ENCODE data around the gene TRIM72. TPM values are rescaled to one million over a fixed set of nuclear protein-coding genes. Genes with fewer than 3 reads are reported as not detected.

The TRIM72 gene
- total and polyA plus RNA-seq, 2 of the 8 experiments (the other 6 are each of a cell fraction or from before 2014, with no cell fraction given): 0.57 to 2.1 TPM

GRCh38 chr16:31199430-31200041 is 14.4 kb upstream of the TRIM72 start:
- Histone ChIP-seq H2BK5ac (ENCODE audit: low read depth, low read length) (no peak overlapping the region), H2BK15ac (ENCODE audit: low read length) (no peak overlapping the region), H3K18ac (ENCODE audit: extremely low read depth, low read length) (no peak overlapping the region), H2BK20ac (ENCODE audit: low read length) (no peak overlapping the region), H3K79me1 (ENCODE audit: low read depth, low read length) (peaks cover 9% of the 10 kb centered on the region), H3K23me2 (ENCODE audit: low read depth, low read length) (peaks cover 15% of the 10 kb centered on the region; the same call in 1 of the 2 replicates), H3K4me3 (ENCODE audit: extremely low read depth in 1 of 4, insufficient read depth in 2 of 4, low read depth in 3 of 4, low read length in 4 of 4) (no peak overlapping the region), H3K4me1 (replicated peaks in 1 of 4; ENCODE audit: control insufficient read depth in 3 of 4, insufficient read depth in 4 of 4, low read length in 3 of 4) (peaks cover 0 to 7% (median 4%) of the 10 kb centered on the region in 4 experiments; a peak in 5 of 7 replicates), H2AK5ac (ENCODE audit: low read depth, low read length) (no peak overlapping the region), H3K9me3 (ENCODE audit: insufficient read depth in 2 of 2, low read depth in 1 of 2, low read length in 1 of 2) (no peaks in the 10 kb centered on the region), H2BK12ac (ENCODE audit: low read depth, low read length) (no peak overlapping the region), H3K36me3 (ENCODE audit: control insufficient read depth in 2 of 4, insufficient read depth in 4 of 4, low read length in 3 of 4) (peaks cover 5 to 21% (median 20%) of the 10 kb centered on the region in 4 experiments), H3K79me2 (ENCODE audit: control insufficient read depth in 1 of 2, insufficient read depth in 2 of 2, low read length in 2 of 2) (0 out of 4 replicates have a peak, but pooled peaks cover 0 to 3% of the 10 kb centered on the region in 2 experiments), H3K27me3 (replicated peaks in 1 of 4; ENCODE audit: control insufficient read depth in 3 of 4, extremely low read depth in 1 of 4, insufficient read depth in 3 of 4, low read length in 3 of 4) (peaks cover 0 to 6% (median 3%) of the 10 kb centered on the region in 4 experiments; a peak in 3 of 7 replicates), H3K4me2 (ENCODE audit: insufficient read depth in 1 of 2, low read depth in 2 of 2, low read length in 2 of 2) (no peak overlapping the region), H3K14ac (ENCODE audit: insufficient read length) (no peak overlapping the region), H4K20me1 (replicated peaks in 1 of 2; ENCODE audit: control insufficient read depth in 1 of 2, insufficient read depth in 2 of 2, low read length in 2 of 2) (peaks cover 4 to 17% of the 10 kb centered on the region in 2 experiments), H3K9ac (replicated peaks in 1 of 4; ENCODE audit: extremely low read depth in 1 of 4, low read depth in 3 of 4, low read length in 3 of 4) (no peak overlapping the region), H3K23ac (ENCODE audit: insufficient read length) (no peak overlapping the region), H4K8ac (ENCODE audit: extremely low read depth, insufficient read depth, low read length) (no peak overlapping the region), H3K56ac (replicated peaks; ENCODE audit: insufficient read length, low read depth, low read length) (no peak overlapping the region), H2AFZ (ENCODE audit: low read length) (no peak overlapping the region), H4K91ac (replicated peaks; ENCODE audit: insufficient read length, low read length) (no peak overlapping the region), H3K4ac (replicated peaks; ENCODE audit: insufficient read length, low read depth, low read length) (no peak overlapping the region), H4K5ac (ENCODE audit: insufficient read length, low read depth, low read length) (no peak overlapping the region), H3K27ac (ENCODE audit: low read depth, low read length) (no peak overlapping the region), H2BK120ac (replicated peaks; ENCODE audit: low read depth, low read length) (no peak overlapping the region)
- TF ChIP-seq, protein P1, sequence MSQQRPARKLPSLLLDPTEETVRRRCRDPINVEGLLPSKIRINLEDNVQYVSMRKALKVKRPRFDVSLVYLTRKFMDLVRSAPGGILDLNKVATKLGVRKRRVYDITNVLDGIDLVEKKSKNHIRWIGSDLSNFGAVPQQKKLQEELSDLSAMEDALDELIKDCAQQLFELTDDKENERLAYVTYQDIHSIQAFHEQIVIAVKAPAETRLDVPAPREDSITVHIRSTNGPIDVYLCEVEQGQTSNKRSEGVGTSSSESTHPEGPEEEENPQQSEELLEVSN (IDR thresholded peaks at IDR 0.05): no peak
- peak; percentile 30 for TF ChIP-seq POLR2AphosphoS5 (IDR thresholded peaks at IDR 0.05; ENCODE audit: low read depth, low read length)
- FAIRE-seq (no peak), DNase-seq (ENCODE audit: low read depth in 1 of 2, low spot score in 2 of 2) (no peak)
- 84% methylated on average over 5 of the region's 5 CpGs; no CpG with 5 or more reads in 1 of the 2 experiments for WGBS, 2 experiments (ENCODE audit: extremely low coverage in 1 of 2, insufficient coverage in 1 of 2, insufficient read length in 1 of 2, insufficient replicate concordance in 2 of 2, low coverage in 1 of 2, low lambda C conversion rate in 2 of 2, missing lambda C conversion rate in 1 of 2)
- ChIA-PET POLR2A (ENCODE audit: partially characterized antibody) (interaction anchor here (2.9 to 24.0 kb wide), 5 partner anchors 2 to 133 kb away, joined by 23 to 430 read pairs (median 407); partner anchors contain the start of genes FUS, PYCARD, PYDC1 and TRIM72), CTCF (ENCODE audit: partially characterized antibody) (interaction anchor here (2.1 to 2.2 kb wide), 3 partner anchors 134 to 251 kb away, joined by 5 to 10 read pairs (median 8); no protein-coding TSS in a partner anchor)

All from H1 (cell line).